ENCODE results near the gene VPS52. TPM values are rescaled to one million over a fixed set of nuclear protein-coding genes. Genes with fewer than 3 reads are reported as not detected.
"Not testable (repeated sequence)": the region's sequence is repeated elsewhere in the genome, so short reads cannot be mapped to it uniquely, and the experiment has no call there.

The VPS52 gene
- total RNA-seq, 1 donor from 2014 or later, result 38.8 TPM

- no peak for ATAC-seq
Measured at GRCh38 chr6:33304216-33304615, 32.5 kb upstream of the VPS52 start.

GRCh38 chr6:33301877-33302276 is 30.2 kb upstream of the VPS52 start:
- no peak for ATAC-seq

GRCh38 chr6:33299237-33299944 is 27.7 kb upstream of the VPS52 start:
- ATAC-seq, result peak; percentile 65

- ATAC-seq, result peak; percentile 39
Measured at GRCh38 chr6:33298773-33299236, 27.1 kb upstream of the VPS52 start, which contains the start of gene RGL2. Gene RGL2, minus strand, starts transcription at chr6:33298942. Its CDS starts 332 bp downstream, at chr6:33298610.

- ATAC-seq, result peak; percentile 58
Measured at GRCh38 chr6:33297956-33298772, 26.5 kb upstream of the VPS52 start.

GRCh38 chr6:33297406-33297955 is 25.8 kb upstream of the VPS52 start:
- peak; percentile 58 for ATAC-seq

- ATAC-seq, result no peak
Measured at GRCh38 chr6:33296797-33297405, 25.2 kb upstream of the VPS52 start.

GRCh38 chr6:33295621-33296369 is 24.1 kb upstream of the VPS52 start:
- ATAC-seq, result no peak

- no peak for ATAC-seq
Measured at GRCh38 chr6:33294086-33294823, 22.6 kb upstream of the VPS52 start.

- ATAC-seq, result no peak
Measured at GRCh38 chr6:33292996-33293682, 21.5 kb upstream of the VPS52 start.

- ATAC-seq, result no peak
Measured at GRCh38 chr6:33290459-33290858, 18.8 kb upstream of the VPS52 start.

GRCh38 chr6:33289784-33290315 is 18.2 kb upstream of the VPS52 start:
- peak; percentile 6 for ATAC-seq

- peak; percentile 88 for ATAC-seq
Measured at GRCh38 chr6:33288921-33289783, 17.5 kb upstream of the VPS52 start, which contains the start of the genes PFDN6 and WDR46. Gene PFDN6, plus strand, starts transcription at chr6:33289601. Its CDS starts 256 bp downstream, at chr6:33289857. Gene WDR46, minus strand, starts transcription at chr6:33289239. Its CDS starts 69 bp downstream, at chr6:33289170.

- no peak for ATAC-seq
Measured at GRCh38 chr6:33288141-33288920, 16.7 kb upstream of the VPS52 start.

- no peak for ATAC-seq
Measured at GRCh38 chr6:33286946-33287914, 15.6 kb upstream of the VPS52 start.

- ATAC-seq, result not testable (repeated sequence)
Measured at GRCh38 chr6:33285214-33285613, 13.5 kb upstream of the VPS52 start.

GRCh38 chr6:33280539-33280938 is 8.9 kb upstream of the VPS52 start:
- no peak for ATAC-seq

Measured in esophagus mucosa (tissue), 1 donor.